ENCODE results near the gene ZNF500.
"Not testable (repeated sequence)": the region's sequence is repeated elsewhere in the genome, so short reads cannot be mapped to it uniquely, and the experiment has no call there.

The ZNF500 gene

GRCh38 chr16:4738370-4738769 is 28.6 kb downstream of the ZNF500 start:
- DNase-seq = not testable (repeated sequence)

GRCh38 chr16:4737545-4737944 is 29.4 kb downstream of the ZNF500 start:
- DNase-seq = no peak

GRCh38 chr16:4736546-4736945 is 30.4 kb downstream of the ZNF500 start:
- DNase-seq = no peak

- DNase-seq = peak; percentile 70
These were observed 32.0 kb downstream of the ZNF500 start for GRCh38 chr16:4734730-4735535.

- peak; percentile 94 for DNase-seq
These were observed 32.8 kb downstream of the ZNF500 start, which contains the start of the genes ANKS3 and DNAAF8 for GRCh38 chr16:4734063-4734729. Gene ANKS3, minus strand, starts transcription at chr16:4734271. Its CDS starts 4,122 bp downstream, at chr16:4730149. Gene DNAAF8, plus strand, starts transcription at chr16:4734537. Its CDS starts 1,978 bp downstream, at chr16:4736515.

GRCh38 chr16:4733747-4734062 is 33.3 kb downstream of the ZNF500 start:
- no peak for DNase-seq

- no peak for DNase-seq
These were observed 33.7 kb downstream of the ZNF500 start for GRCh38 chr16:4733211-4733742.

- no peak for DNase-seq
These were observed 37.1 kb downstream of the ZNF500 start for GRCh38 chr16:4729876-4730275.

- DNase-seq = no peak
These were observed 38.3 kb downstream of the ZNF500 start for GRCh38 chr16:4728676-4729075.

- no peak for DNase-seq
These were observed 40.3 kb downstream of the ZNF500 start for GRCh38 chr16:4726616-4727015.

- DNase-seq = no peak
These were observed 42.2 kb downstream of the ZNF500 start for GRCh38 chr16:4724661-4725270.

- no peak for DNase-seq
These were observed 43.7 kb downstream of the ZNF500 start for GRCh38 chr16:4723071-4723767.

- no peak for DNase-seq
These were observed 48.5 kb downstream of the ZNF500 start for GRCh38 chr16:4718466-4718865.

- no peak for DNase-seq
These were observed 52.0 kb downstream of the ZNF500 start for GRCh38 chr16:4714996-4715395.

- DNase-seq = no peak
These were observed 53.1 kb downstream of the ZNF500 start for GRCh38 chr16:4713663-4714501.

- no peak for DNase-seq
These were observed 57.5 kb downstream of the ZNF500 start for GRCh38 chr16:4709481-4709880.

GRCh38 chr16:4706871-4707270 is 60.1 kb downstream of the ZNF500 start:
- no peak for DNase-seq

- no peak for DNase-seq
These were observed 62.0 kb downstream of the ZNF500 start for GRCh38 chr16:4704913-4705312.

- no peak for DNase-seq
These were observed 62.5 kb downstream of the ZNF500 start for GRCh38 chr16:4704491-4704890.

- no peak for DNase-seq
These were observed 63.1 kb downstream of the ZNF500 start for GRCh38 chr16:4703906-4704305.

GRCh38 chr16:4702466-4702808 is 64.5 kb downstream of the ZNF500 start:
- DNase-seq = no peak

GRCh38 chr16:4701791-4702465 is 65.0 kb downstream of the ZNF500 start:
- no peak for DNase-seq
